Measurements from ENCODE around the gene ATXN2L. TPM values are rescaled to one million over a fixed set of nuclear protein-coding genes. Genes with fewer than 3 reads are reported as not detected.
A peak's percentile ranks its signal among the peaks of the same experiment; 100 is the strongest.
"Not testable (repeated sequence)": the region's sequence is repeated elsewhere in the genome, so short reads cannot be mapped to it uniquely, and the experiment has no call there.

Gene ATXN2L
- polyA plus RNA-seq, 4 donors, result 66.8 to 171 (median 122) TPM

GRCh38 chr16:28866454-28866804 is 43.6 kb downstream of the ATXN2L start:
- no peak for DNase-seq (ENCODE audit: low read depth in 4 of 4, low spot score in 2 of 4)

GRCh38 chr16:28867241-28867640 is 44.4 kb downstream of the ATXN2L start:
- DNase-seq (ENCODE audit: low read depth in 4 of 4, low spot score in 2 of 4), result no peak

- not testable (repeated sequence) for DNase-seq (ENCODE audit: low read depth in 4 of 4, low spot score in 2 of 4)
Observed at GRCh38 chr16:28867646-28868045, 44.8 kb downstream of the ATXN2L start.

- no peak for DNase-seq (ENCODE audit: low read depth in 4 of 4, low spot score in 2 of 4)
Observed at GRCh38 chr16:28869201-28869600, 46.4 kb downstream of the ATXN2L start.

- DNase-seq (ENCODE audit: low read depth in 4 of 4, low spot score in 2 of 4), result no peak
Observed at GRCh38 chr16:28872952-28873351, 50.2 kb downstream of the ATXN2L start.

- no peak for DNase-seq (ENCODE audit: low read depth in 4 of 4, low spot score in 2 of 4)
Observed at GRCh38 chr16:28873543-28874201, 50.9 kb downstream of the ATXN2L start.

GRCh38 chr16:28874406-28874805 is 51.6 kb downstream of the ATXN2L start:
- no peak for DNase-seq (ENCODE audit: low read depth in 4 of 4, low spot score in 2 of 4)

- DNase-seq (ENCODE audit: low read depth in 4 of 4, low spot score in 2 of 4), result no peak
Observed at GRCh38 chr16:28875134-28876018, 52.6 kb downstream of the ATXN2L start.

- no peak for DNase-seq (ENCODE audit: low read depth in 4 of 4, low spot score in 2 of 4)
Observed at GRCh38 chr16:28876019-28876659, 53.3 kb downstream of the ATXN2L start.

- DNase-seq (ENCODE audit: low read depth in 4 of 4, low spot score in 2 of 4), result no peak
Observed at GRCh38 chr16:28876973-28877654, 54.3 kb downstream of the ATXN2L start.

GRCh38 chr16:28877655-28878000 is 54.8 kb downstream of the ATXN2L start:
- DNase-seq (ENCODE audit: low read depth in 4 of 4, low spot score in 2 of 4), result no peak

GRCh38 chr16:28878083-28878926 is 55.5 kb downstream of the ATXN2L start, which contains the start of gene ATP2A1:
Gene ATP2A1 (plus strand): TSS chr16:28878488. CDS start chr16:28878672, 184 bp downstream.
- DNase-seq (ENCODE audit: low read depth in 4 of 4, low spot score in 2 of 4), result no peak

GRCh38 chr16:28879261-28879840 is 56.6 kb downstream of the ATXN2L start:
- no peak for DNase-seq (ENCODE audit: low read depth in 4 of 4, low spot score in 2 of 4)

- DNase-seq (ENCODE audit: low read depth in 4 of 4, low spot score in 2 of 4), result peak in 2 of 4 donors; percentile 78
Observed at GRCh38 chr16:28879841-28880588, 57.2 kb downstream of the ATXN2L start.

- DNase-seq (ENCODE audit: low read depth in 4 of 4, low spot score in 2 of 4), result no peak
Observed at GRCh38 chr16:28880589-28880915, 57.8 kb downstream of the ATXN2L start.

GRCh38 chr16:28880955-28881354 is 58.2 kb downstream of the ATXN2L start:
- no peak for DNase-seq (ENCODE audit: low read depth in 4 of 4, low spot score in 2 of 4)

GRCh38 chr16:28881565-28881964 is 58.8 kb downstream of the ATXN2L start:
- not testable (repeated sequence) for DNase-seq (ENCODE audit: low read depth in 4 of 4, low spot score in 2 of 4)

GRCh38 chr16:28882551-28883160 is 59.9 kb downstream of the ATXN2L start:
- DNase-seq (ENCODE audit: low read depth in 4 of 4, low spot score in 2 of 4), result no peak
